GM19238 (cell line): ENCODE data around the gene PRKCH.

Experiments used
- DNase-seq: peaks from one replicate; pipeline ENCODE4 v3.0.0; 2011; ENCODE audit warnings: low spot score; ENCODE audit not compliant: insufficient read length

PRKCH gene

DNA sequence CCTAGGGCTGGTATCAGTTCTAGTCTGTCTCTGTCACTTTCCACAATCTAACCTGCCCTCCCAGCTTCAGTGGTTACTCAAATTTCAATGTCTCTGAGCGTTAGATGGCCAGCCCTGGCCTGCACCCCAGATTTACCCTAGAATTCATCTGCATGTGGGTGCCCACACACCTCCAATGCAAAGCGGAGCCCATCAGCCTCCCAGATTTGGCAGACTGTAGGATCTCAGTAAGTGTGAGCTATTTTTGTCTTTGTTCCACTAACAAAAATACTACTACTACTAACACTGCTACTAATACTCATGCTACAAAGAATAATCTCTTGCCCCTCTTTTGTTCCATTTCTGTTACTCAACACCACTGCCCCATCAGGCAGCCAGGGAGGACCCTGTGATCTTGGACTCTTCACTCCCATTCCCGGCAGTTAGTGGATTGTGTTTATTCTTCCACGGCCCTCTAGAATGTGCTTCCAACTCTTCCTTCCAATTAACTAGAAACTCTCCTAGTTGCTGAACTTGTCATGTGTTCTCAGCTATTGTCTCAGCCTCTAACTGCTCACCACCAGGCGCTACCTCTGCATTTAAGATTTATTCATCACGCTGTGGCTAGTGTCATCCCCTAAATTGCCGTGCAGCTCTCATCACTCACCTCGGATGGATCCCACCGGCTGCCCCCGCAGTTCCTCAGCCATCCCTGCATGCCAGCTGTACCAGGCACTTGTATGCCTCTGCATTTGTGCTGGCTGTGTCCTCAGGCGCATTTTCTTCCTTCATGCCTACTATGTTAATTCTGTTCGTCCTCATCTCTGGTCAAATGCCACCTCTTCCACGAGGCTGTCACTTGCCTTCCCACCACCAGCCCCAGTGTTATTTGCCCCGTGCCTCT lies 223.3 kb downstream of the PRKCH start:
- DNase-seq = no peak

DNA sequence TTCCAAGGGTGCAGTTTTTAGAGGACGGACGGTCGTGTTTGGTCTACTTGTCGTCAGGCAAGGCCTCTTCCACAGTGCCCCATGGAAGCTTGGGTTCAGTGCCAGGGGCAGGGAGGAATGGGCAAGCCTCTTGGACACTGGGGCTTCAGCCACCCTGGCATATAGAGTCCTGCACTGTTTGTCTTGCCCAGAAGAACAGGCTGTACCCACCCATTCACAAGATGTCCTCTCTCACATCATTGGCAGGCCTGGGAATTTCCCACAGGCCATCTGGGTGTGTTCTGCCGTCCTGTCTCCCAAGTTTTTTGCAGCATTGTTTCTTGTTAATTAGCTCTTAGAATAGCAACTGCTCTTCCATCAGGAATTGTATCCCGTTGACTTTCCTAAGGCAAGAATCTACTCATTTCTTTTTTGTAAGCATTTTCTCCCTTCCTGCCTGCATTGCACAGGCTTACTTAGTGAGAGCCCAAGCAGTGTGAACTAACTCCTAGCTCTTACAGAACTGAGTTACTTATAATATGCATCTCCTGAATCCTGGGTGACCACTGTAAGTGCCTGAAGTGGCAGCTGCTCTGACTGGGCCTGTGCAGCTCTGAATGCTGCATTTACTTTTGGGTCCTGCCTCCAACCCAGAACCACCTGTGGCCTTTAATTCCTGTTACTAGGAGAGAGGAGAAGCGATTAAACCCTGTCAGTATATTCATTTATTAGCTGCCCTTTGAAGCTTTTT lies 224.5 kb downstream of the PRKCH start:
- DNase-seq = no peak

DNA sequence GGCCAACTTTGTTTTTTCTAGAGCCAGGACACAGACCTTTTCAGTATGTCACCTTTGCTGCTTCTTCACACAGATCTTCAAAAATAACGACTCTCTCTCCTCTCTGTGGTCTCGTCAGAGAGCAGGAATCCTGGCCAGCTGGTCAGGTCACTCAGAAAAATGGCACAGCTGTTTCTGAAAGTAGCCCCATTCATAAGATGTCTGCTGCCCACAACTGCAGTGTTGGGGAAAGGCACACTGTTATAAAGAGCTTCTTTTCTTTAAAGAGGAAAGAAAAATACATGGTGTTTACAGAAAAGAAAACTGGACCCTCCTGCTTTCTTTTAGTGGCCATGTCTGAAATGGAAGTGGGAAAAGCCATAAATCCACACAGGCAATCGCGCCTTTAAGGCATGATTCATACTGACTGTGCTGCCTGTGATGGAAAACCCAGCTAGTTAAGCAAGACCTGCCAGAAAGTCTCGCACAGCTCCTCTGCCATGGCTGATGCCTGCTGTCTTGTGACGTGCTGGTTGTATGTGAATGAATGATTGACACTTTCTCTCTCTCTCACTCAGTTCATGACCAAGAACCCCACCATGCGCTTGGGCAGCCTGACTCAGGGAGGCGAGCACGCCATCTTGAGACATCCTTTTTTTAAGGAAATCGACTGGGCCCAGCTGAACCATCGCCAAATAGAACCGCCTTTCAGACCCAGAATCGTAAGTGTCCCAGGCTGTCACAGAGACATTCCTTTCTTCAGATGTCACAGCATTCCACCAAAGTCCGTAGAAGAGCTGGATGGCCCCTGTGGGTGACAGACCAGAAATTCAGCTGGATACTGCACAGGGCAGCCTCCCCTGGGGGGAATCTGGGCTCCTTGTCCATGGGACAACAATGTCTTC lies 226.0 kb downstream of the PRKCH start:
- DNase-seq = no peak

DNA sequence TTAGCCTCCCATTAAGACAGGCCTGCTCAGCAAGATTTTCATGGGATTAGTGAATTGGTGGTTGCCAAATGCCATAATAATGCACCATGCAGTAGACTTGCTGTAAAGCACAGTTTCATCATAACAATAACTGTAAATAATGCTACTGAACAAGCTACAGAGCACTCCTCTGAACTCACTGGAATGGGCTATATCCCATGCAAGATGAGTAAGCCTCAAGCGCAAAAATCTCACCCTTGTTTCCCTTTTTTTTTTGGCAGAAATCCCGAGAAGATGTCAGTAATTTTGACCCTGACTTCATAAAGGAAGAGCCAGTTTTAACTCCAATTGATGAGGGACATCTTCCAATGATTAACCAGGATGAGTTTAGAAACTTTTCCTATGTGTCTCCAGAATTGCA lies 228.0 kb downstream of the PRKCH start:
- no peak for DNase-seq

DNA sequence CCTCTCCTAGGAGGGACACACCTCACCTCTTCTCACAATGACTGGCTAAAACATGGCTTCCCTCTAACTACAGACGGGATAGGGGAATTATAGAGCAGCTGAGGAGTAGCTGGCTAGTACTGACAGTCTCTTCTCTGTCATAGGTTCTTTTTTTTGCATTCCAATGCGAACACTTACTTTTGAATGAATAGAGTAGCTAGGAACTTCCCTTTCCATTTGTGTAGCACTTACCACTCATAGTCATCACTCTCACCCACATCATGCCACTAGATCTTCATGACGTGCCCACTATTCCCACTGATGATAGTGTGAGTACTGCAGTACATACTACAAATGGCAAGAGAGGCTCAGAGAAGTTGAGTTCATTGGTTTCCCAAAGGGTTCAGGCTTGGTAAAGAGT lies 230.0 kb downstream of the PRKCH start:
- no peak for DNase-seq

DNA sequence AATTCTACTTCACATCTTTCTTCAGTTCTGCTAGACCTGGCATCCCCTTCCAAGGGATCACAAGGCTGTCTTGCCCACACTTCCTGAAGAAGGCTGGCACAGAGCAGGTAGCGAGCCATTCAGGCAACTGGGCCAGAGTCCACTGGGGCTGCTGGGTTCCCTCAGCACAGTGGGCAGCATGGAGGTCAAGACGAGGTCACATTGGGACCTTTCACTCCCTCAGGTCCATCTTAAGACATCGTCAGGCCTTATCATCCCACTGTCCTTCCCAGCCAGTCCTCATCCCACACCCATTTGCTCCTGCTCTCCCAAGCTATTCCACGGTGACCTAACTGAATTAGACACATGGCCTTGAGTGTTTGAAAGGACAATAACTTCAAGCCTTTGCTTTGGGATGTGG lies 230.9 kb downstream of the PRKCH start:
- no peak for DNase-seq

DNA sequence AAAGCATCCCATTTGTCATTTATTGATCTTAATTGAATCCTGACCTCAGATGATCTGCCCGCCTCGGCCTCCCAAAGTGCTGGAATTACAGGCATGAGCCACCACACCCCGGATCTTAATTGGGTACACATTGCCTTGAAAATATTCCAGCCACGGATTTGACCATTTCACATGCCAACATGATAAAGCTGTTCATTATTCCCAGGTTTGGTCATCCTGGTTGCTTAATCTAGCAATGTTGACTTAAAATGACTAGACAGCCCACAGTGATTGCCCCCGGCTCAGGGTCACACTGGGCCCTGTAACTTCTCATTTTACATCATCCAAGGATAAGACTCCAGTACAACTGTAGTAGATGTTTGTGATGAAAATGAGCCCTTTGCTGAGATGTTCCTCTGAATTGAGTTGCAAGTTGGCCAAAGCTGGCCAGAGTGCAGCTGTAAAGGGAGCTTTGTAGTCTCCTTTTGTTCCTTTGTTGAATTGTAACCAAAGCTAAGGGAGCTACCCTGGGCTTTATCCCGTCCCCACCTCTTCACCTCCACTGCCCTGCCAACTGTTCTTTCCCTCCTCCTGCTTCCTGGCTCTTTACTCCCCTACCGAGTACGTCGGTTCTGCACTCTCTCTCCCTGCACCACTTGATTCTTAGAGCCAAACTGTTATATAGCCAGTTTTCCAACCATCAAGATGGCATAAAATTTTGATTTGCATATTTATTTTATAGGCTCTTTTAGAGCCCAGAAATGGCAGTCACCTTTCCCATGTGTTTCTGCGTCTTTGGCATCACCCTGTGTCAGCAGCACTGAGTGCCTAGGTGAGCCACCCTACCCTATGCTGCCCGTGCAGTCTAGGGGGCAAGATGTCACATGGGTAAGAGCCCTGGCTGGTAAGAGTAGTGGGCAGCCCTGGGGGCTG lies 232.6 kb downstream of the PRKCH start:
- DNase-seq = no peak

DNA sequence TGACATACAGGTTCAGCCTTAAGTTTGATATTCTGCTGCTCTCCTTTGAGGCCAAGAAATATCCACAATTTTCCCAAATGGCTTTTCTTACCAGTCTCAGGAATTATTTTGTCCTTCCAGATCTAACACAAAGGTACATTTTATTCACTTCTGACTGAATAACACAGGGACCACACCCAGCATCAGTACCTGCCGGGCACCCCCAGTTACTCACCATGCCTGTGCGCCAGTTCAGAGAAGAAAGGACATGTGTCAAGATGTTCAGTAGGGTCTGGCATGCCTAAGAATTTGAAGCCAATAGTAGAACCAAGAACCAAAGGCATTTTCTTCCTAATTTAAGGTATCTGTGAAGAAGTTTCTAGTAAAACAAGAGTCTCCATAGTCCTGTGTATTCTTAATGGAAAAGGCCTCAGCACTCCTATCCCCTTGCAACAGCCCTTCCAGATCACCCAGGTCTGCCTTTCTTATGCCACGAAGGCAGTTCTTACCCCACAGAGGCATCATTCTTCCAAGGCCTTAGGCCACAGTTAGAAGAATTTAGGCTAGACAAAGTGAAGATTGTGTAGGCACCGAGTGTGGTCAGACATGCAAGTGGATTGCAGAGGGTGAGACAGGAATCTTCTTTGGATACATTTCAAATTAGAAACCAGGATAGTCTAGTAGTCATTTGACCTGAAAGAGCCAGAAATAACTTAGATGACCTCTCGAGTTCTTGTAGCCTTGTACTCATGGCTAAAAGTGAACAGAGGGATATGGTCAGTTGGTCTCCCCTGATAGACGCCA lies 233.9 kb downstream of the PRKCH start:
- no peak for DNase-seq

DNA sequence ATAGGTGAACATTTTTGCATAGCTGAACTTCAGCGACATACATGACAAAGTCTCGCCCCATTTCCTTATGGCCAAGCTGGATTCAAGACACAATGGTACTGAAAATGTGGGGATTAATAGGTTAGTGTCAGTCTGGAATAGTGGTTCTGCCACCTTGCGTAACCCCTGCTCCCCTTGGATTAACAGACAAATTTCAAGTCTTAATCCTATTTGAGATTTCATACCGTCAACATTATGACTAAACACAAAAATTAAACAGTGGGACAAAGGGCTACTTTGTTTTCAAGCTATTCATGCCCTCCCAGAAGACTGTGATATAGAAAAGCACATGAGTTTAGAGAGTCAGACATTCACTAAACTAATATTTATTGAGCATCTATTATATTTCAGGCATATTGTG lies 235.1 kb downstream of the PRKCH start:
- DNase-seq = no peak

DNA sequence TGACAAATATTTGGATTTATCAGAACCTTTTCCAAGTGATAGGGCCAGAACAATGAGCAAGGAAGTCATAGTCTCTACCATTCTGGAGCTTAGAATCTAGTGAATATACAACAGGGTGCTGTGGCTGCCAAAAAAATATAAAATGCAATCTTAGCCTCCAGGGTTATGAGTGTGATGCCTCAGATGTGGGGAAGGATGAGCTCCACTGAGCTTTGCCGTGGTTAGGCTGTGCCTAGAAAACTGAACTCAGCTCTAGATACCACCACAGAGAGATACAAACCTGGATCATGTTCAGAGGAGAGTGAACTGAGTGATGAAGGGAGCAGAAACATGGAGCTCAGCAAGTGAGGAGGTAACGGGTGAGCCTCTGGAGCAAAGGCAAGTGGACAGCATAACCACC lies 235.9 kb downstream of the PRKCH start:
- no peak for DNase-seq

DNA sequence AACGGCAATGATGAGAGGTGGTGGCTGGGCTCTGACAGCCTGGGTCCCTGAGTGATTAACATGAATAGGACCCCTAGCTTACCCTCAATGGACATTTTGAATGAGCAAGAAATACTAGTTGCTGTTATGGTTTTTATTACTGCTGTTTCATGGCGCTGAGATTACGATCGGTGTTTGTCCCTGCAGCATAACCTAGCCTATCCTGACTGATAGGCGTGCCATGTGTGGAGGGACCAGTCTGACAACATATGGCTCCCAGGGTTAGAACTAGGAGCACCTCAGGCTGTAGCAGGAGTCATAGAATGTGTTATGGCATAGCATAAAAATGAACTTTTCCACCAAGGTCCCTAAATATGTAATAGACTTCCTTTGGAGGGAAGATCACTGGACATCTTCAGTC lies 236.5 kb downstream of the PRKCH start:
- no peak for DNase-seq

DNA sequence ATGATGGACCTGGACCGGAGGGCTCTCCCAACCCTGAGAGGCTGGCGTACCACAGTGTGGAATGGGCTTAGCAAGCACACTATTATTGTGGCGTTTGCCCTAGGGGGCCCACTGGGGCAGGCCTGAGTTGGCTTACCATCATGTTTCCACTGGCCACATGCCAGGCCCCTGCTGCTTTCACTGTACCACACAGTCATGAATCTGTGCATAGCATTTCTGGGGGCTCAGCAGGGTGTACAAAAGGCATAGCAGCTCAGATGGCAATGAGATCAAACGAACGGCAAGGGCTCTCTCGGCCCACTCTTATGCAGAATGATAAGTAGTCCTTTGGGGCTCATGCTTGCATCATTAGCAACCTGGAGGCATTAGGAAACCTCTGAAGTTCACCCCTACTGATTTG lies 236.9 kb downstream of the PRKCH start:
- DNase-seq = no peak

DNA sequence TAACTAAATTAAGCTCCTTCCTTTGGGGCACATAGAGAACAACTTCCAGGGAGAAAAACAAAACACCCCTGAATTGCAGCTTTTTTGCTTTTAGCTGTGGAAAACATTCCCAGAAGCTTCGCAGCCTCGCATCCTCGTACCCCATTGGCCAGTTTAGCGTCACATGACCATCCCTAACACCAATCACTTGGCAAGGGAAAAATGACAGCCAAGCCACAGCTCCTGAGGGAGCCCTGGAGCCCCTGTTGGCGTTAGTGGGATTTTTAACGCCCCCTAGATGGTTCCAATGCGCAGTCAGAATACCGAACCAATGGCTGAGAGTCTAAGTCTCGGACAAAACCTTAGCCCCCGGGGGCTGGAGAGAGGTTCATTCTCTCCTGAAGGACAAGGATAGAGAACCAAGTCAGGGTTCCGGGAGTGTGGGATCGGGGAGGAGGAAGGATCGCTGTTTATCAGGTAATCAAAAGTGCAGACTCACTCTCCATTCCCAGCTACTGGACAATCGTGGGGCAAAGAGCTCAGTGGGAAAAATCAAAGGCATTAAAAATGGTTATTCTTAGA lies 238.3 kb downstream of the PRKCH start:
- no peak for DNase-seq

DNA sequence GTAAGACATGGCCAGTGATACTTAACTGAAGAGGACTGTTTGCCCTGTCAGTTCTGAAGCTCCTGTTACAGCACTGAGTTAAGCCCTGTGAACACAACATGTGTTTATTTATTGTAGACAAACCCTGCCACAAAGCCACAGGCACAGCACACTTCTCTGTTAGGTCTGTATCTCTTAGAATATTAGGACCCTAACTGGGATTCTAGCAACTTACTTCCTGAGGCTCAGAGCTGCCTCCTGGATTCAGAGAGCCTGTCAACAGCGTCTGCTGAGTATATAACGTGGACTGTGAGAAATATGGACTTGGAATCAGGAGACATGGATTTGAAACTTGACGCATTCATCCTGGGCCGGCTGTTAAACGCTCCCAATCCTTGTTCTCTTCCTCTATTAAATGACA lies 238.9 kb downstream of the PRKCH start:
- no peak for DNase-seq

DNA sequence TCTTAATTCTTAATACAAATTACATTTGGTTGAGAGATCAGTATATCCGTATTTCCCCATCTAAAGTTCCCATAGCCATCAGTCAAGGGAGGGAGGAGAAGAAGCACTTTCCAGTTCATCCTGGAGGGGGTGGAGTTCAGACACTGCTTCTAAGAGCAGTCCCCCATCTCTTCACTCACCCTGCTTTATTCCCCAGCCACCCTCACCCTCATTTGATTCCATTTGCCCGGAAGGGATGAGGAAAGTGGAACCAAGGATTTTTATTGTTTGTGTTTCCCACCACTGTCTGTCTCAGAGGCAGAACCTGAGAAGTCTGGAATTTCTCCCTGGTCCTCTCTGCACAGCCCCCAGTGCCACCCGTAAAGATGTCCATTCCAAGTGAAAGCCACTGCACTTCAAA lies 239.7 kb downstream of the PRKCH start:
- DNase-seq = no peak

DNA sequence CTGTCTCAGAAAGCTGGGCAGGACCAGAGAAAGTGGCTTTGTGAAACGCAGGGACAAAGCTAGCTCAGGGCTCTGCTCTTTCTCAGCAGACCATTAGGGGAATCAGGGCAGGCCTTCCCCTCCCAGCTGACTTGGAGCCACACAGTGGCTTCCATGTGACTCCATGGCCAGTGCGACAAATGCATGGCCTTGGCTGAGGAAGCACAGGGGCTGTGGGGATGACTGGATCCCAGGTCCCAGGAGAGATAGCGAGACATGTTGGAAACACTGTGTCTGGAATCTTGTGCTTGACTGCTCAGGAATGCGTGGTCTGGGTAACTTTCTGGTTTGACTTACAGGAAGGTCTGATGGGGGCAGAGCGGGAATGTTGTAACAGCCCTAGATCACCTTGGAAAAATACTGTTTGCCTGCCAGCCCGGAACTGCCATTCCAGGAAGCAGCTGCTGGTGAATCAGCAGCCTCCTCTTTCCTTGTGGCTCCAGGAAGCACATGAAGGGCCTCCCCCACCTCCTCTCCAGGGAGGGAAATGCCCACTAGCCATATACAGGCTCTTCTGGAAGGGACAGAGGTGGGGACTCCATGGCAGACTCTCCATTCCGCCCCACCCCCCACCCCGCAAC lies 240.4 kb downstream of the PRKCH start:
- DNase-seq = no peak

DNA sequence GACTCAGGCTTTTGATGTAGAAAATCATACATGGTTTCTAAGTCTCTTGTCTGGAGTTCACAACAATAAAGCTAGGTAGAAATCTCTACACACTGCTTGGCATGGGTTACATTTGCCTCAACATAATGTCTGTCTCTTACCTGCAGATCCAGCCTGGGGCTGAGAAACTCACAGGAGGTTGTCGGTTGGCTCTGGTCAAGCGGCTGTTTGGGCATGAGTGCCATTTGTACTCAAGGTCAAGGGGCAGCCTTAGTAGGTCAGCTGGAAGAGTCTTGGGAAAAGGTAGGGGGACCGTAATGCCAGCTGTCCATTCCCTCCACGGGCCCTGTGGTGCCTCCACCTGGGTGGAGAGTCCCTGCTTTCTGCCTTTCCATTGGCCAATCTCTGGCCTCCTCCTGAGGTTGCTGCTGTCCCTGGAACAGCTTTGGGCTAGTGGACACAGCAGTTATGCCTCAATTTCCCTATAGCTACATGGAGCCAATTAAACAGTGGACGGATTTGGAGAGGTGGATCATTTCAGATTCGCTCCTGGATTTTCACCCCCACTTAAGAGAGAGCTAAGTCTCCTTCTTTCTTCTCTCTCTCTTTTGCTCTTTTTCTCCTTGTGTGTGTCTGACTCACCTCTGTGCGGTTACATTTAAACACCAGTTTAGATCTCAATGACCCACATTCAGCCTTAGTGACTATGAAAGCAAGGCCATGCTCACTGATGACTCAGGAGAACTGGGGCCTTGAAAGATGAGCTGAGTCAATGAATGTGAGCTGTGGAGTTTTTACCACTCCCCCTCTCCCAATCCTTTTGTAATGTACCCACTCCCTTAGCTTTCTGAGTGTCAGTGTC lies 241.2 kb downstream of the PRKCH start:
- DNase-seq = no peak

DNA sequence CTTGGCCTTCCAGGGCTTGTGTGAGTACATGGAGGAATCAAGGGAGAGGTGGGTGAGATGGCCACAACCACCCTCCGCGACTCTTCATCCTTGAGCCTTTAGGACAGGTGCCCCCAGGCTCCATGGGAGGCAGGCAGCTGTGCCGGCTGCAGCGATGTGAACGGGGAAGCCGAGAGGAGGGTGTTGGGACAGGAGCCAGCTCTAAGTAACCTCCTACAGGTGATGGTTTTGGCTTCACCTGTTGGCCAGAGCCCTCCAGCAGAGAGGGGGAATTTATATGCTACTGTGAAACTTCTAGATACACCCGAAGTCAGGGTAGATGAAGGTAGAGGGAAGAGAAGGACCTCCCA lies 241.8 kb downstream of the PRKCH start:
- DNase-seq = no peak
